ENCODE data around the gene TINAGL1. TPM values are rescaled to one million over a fixed set of nuclear protein-coding genes. Genes with fewer than 3 reads are reported as not detected.

The TINAGL1 gene
- total and polyA plus RNA-seq, 10 of the 15 experiments (the other 5 are each of a cell fraction or from before 2014, with no cell fraction given), result 0.20 to 0.49 (median 0.23) TPM; not detected in 7

DNA sequence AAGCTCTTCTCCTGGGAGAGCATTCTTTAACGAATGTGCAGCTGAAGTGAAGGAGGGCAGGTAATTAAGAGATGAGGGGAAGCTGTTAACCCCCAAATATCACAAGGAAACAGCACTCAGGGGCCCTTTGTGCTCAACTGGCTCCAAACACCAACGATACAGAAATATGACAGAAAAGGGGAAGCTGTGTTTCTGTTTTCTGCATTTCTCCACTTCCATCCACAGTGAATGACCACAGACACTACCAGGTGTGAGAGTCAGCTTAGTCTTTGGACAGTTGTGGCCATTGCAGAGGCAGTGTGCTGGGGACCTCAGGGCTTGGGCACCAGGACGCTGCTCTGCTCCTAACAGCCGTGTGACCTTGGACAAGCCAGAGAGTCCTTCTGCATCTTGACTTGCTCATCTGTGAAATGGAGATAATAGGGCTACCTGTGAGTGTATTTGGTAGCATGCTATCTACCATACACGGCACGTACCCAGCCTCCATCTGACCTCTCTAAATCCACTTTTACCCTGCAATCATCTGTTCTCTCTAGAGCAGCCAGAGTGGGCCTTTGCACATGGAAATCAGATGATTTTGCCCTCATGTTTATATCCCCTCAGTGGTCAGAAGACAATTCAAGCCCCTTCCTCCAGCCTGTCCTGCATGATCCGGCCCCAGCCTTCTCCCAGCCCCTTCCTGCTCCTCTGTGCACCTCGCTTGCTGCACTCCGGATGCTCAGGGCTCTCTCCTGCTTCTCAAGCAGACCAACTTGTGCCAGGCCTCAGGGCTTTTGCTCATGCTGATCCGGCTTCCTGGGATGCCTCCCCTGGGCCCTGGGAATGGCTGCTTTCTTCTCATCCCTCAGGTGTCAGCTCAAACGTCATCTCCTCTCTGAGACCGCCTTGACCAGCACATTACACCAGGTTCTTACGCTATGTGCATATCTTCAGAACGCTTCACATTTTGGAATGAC is 4.7 kb upstream of the TINAGL1 start:
- no peak overlapping the region for H3K4me2 ChIP-seq (ENCODE audit: control insufficient read depth, insufficient read depth)
- POLR2A ChIA-PET, result interaction anchor here (2.0 kb wide), 1 partner anchor 26 kb away, joined by 8 read pairs; no protein-coding TSS in a partner anchor
- DNase-seq (ENCODE audit: low read depth, low spot score), result no peak
- SMC1A ChIA-PET (ENCODE audit: uncharacterized antibody, unreplicated experiment), result interaction anchor here (0.6 to 1.7 kb wide), 15 partner anchors 7 to 444 kb away, joined by 3 to 6 read pairs (median 3); no protein-coding TSS in a partner anchor
- no peaks in the 10 kb centered on the region for H3K79me2 ChIP-seq (ENCODE audit: control insufficient read depth, insufficient read depth, low read length)
- no peak overlapping the region for H3K27ac ChIP-seq (ENCODE audit: control insufficient read depth, insufficient read depth)
- H4K20me1 ChIP-seq (ENCODE audit: control insufficient read depth, insufficient read depth), result no peaks in the 10 kb centered on the region
- RAD21 ChIA-PET (ENCODE audit: unreplicated experiment), result interaction anchor here (0.8 to 2.1 kb wide), 4 partner anchors 16 to 217 kb away, joined by 3 to 5 read pairs (median 4); no protein-coding TSS in a partner anchor
- intact Hi-C loops (cut with micrococcal nuclease; ENCODE audit: unreplicated experiment) (no loop called here), in situ Hi-C loops (cut with MboI) (no loop called here)
- H2AFZ ChIP-seq (ENCODE audit: control insufficient read depth, low read depth, low read length), result no peak overlapping the region
- no peak for FAIRE-seq
- CTCF ChIA-PET, result interaction anchor here (0.7 to 7.3 kb wide), 18 partner anchors 9 to 218 kb away, joined by 3 to 61 read pairs (median 4); partner anchors contain the start of gene HCRTR1
- no TSS peak for BruUV-seq (replicated peaks)
- no peaks in the 10 kb centered on the region for H3K36me3 ChIP-seq (ENCODE audit: control insufficient read depth in 2 of 2, insufficient read depth in 2 of 2, low read length in 1 of 2)
- peak; percentile 77 for ATAC-seq
- H3K4me1 ChIP-seq (ENCODE audit: control insufficient read depth, insufficient read depth, low read length), result no peaks in the 10 kb centered on the region; the same call in 1 of the 2 replicates
- 29% methylated on average over 14 of the region's 14 CpGs for WGBS (ENCODE audit: insufficient coverage, insufficient replicate concordance, low lambda C conversion rate, missing lambda C conversion rate)
- no peaks in the 10 kb centered on the region for H3K27me3 ChIP-seq (replicated peaks in 1 of 2; ENCODE audit: control insufficient read depth in 2 of 2, insufficient read depth in 2 of 2, low read length in 1 of 2)
- H3K9me3 ChIP-seq (replicated peaks; ENCODE audit: control insufficient read depth, insufficient read depth, low read length), result no peaks in the 10 kb centered on the region
- H3K9ac ChIP-seq (ENCODE audit: control insufficient read depth, insufficient read depth, low read length), result no peak overlapping the region
- no peak overlapping the region for H3K4me3 ChIP-seq
- TF ChIP-seq POLR2AphosphoS2 (IDR thresholded peaks at IDR 0.05; ENCODE audit: low read depth, low read length) (no peak), CEBPB (IDR thresholded peaks at IDR 0.05; ENCODE audit: borderline replicate concordance in 1 of 2, low read depth in 2 of 2, low read length in 2 of 2) (no peak), TCF7 (IDR thresholded peaks at IDR 0.05; ENCODE audit: borderline replicate concordance) (no peak), DPF2 (IDR thresholded peaks at IDR 0.05) (peak; percentile 63; the same call in 1 of the 2 replicates), MTA2 (IDR thresholded peaks at IDR 0.05; ENCODE audit: low read depth) (peak; percentile 61; the same call in 1 of the 2 replicates), TCF12 (IDR thresholded peaks at IDR 0.05; ENCODE audit: low read depth, low read length) (no peak), RAD51 (IDR thresholded peaks at IDR 0.05) (no peak), NRF1 (conservative IDR thresholded peaks at IDR 0.05; ENCODE audit: low read depth, low read length) (no peak), MEF2B (IDR thresholded peaks at IDR 0.05; ENCODE audit: partially characterized antibody, poor library complexity, severe bottlenecking) (peak; percentile 14), SPI1 (IDR thresholded peaks at IDR 0.05; ENCODE audit: borderline replicate concordance, insufficient read depth, low read depth, low read length) (0 out of 2 replicates have a peak, but pooled peaks have one; percentile 20), RBBP5 (conservative IDR thresholded peaks at IDR 0.05) (no peak), BHLHE40 (IDR thresholded peaks at IDR 0.05; ENCODE audit: borderline replicate concordance in 1 of 2, low read depth in 2 of 2, low read length in 1 of 2) (no peak; a peak in 1 of 4 replicates), GABPA (IDR thresholded peaks at IDR 0.05; ENCODE audit: low read depth) (no peak)
- TF ChIP-seq, protein P1, sequence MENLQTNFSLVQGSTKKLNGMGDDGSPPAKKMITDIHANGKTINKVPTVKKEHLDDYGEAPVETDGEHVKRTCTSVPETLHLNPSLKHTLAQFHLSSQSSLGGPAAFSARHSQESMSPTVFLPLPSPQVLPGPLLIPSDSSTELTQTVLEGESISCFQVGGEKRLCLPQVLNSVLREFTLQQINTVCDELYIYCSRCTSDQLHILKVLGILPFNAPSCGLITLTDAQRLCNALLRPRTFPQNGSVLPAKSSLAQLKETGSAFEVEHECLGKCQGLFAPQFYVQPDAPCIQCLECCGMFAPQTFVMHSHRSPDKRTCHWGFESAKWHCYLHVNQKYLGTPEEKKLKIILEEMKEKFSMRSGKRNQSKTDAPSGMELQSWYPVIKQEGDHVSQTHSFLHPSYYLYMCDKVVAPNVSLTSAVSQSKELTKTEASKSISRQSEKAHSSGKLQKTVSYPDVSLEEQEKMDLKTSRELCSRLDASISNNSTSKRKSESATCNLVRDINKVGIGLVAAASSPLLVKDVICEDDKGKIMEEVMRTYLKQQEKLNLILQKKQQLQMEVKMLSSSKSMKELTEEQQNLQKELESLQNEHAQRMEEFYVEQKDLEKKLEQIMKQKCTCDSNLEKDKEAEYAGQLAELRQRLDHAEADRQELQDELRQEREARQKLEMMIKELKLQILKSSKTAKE (IDR thresholded peaks at IDR 0.05; ENCODE audit: low read depth, poor library complexity, severe bottlenecking), result no peak
- TF ChIP-seq, protein P2, sequence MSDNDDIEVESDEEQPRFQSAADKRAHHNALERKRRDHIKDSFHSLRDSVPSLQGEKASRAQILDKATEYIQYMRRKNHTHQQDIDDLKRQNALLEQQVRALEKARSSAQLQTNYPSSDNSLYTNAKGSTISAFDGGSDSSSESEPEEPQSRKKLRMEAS (IDR thresholded peaks at IDR 0.05; ENCODE audit: low read depth, low read length), result no peak
- TF ChIP-seq, protein P3, sequence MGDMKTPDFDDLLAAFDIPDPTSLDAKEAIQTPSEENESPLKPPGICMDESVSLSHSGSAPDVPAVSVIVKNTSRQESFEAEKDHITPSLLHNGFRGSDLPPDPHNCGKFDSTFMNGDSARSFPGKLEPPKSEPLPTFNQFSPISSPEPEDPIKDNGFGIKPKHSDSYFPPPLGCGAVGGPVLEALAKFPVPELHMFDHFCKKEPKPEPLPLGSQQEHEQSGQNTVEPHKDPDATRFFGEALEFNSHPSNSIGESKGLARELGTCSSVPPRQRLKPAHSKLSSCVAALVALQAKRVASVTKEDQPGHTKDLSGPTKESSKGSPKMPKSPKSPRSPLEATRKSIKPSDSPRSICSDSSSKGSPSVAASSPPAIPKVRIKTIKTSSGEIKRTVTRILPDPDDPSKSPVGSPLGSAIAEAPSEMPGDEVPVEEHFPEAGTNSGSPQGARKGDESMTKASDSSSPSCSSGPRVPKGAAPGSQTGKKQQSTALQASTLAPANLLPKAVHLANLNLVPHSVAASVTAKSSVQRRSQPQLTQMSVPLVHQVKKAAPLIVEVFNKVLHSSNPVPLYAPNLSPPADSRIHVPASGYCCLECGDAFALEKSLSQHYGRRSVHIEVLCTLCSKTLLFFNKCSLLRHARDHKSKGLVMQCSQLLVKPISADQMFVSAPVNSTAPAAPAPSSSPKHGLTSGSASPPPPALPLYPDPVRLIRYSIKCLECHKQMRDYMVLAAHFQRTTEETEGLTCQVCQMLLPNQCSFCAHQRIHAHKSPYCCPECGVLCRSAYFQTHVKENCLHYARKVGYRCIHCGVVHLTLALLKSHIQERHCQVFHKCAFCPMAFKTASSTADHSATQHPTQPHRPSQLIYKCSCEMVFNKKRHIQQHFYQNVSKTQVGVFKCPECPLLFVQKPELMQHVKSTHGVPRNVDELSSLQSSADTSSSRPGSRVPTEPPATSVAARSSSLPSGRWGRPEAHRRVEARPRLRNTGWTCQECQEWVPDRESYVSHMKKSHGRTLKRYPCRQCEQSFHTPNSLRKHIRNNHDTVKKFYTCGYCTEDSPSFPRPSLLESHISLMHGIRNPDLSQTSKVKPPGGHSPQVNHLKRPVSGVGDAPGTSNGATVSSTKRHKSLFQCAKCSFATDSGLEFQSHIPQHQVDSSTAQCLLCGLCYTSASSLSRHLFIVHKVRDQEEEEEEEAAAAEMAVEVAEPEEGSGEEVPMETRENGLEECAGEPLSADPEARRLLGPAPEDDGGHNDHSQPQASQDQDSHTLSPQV (IDR thresholded peaks at IDR 0.05), result no peak

All from GM12878 (cell line).